K562 (cell line): ENCODE results near the gene COL10A1. TPM values are rescaled to one million over a fixed set of nuclear protein-coding genes. Genes with fewer than 3 reads are reported as not detected.

ENCODE experiments used
- HNRNPK ChIP-seq: fragments of 200-400 bp; formaldehyde crosslinking; IDR thresholded peaks from one replicate; pipeline ENCODE4 v1.6.1; 2018; ENCODE audit warnings: mild to moderate bottlenecking, low read depth, low read length; ENCODE audit not compliant: poor library complexity, severe bottlenecking
- polyA plus RNA-seq, 8 experiments: library from polyadenylated mRNA; depleted of rRNA in 4 of 8; stranded (reverse) in 5 of 8; unstranded in 3 of 8; fragments of >200 nt; fragmentation: Nextera tagmentation in 2 of 8; fragmentation: Illumina TruSeq in 1 of 8; extraction: Ambion mirVana in 2 of 8; extraction: Trizol in 1 of 8; gene quantifications; 2 replicates each; pipeline versions ENCODE4 v1.2.1 to v1.2.3, GENCODE V29; 2011 to 2014; ENCODE audit warnings: inconsistent platforms in 1 of 8, missing spikeins in 1 of 8
- total RNA-seq, 7 experiments: library from RNA; depleted of rRNA in 6 of 7; stranded (reverse); fragments of >200 nt in 6 of 7; fragmentation: Illumina TruSeq in 2 of 7; extraction: Trizol in 2 of 7; gene quantifications; 2 replicates each; pipeline versions ENCODE4 v1.2.1 to v1.2.3, GENCODE V29; 2011 to 2021; ENCODE audit warnings: low replicate concordance in 1 of 7
- TF ChIP-seq, protein P1 (sequence below): fragments of 450-650 bp; formaldehyde crosslinking; IDR thresholded peaks from 2 replicates; pipeline ENCODE4 v1.4.0; 2020; ENCODE audit warnings: mild to moderate bottlenecking, moderate library complexity
- TF ChIP-seq, protein P2 (sequence below): fragments of 250-450 bp; sonication (Bioruptor Pico); IDR thresholded peaks from 2 replicates; pipeline ENCODE4 v1.8.0; 2022; ENCODE audit warnings: inconsistent platforms, mild to moderate bottlenecking, moderate library complexity, borderline replicate concordance
- TF ChIP-seq, protein P3 (sequence below), 3 experiments: IDR thresholded peaks in 2 of 3; conservative IDR thresholded peaks in 1 of 3; 2 replicates each; pipeline ENCODE4 v1.5.1; 2011 to 2012; ENCODE audit warnings: low read length in 3 of 3, mild to moderate bottlenecking in 3 of 3, control low read depth in 2 of 3, improper control_type of control experiment in 1 of 3, inconsistent platforms in 1 of 3, low read depth in 1 of 3, mixed read lengths in 1 of 3, moderate library complexity in 1 of 3; ENCODE audit not compliant: insufficient read depth in 2 of 3
- TF ChIP-seq, protein P4 (sequence below): sonication (generic); formaldehyde crosslinking; IDR thresholded peaks from 2 replicates; pipeline ENCODE4 v1.4.0; 2020; ENCODE audit warnings: mild to moderate bottlenecking, missing genetic modification reagents
- TF ChIP-seq, protein P5 (sequence below): fragments of 250-450 bp; sonication (Bioruptor Pico); IDR thresholded peaks from 2 replicates; pipeline ENCODE4 v1.5.0; 2021; ENCODE audit warnings: mild to moderate bottlenecking, moderate library complexity
- TF ChIP-seq, protein P6 (sequence below), 2 experiments: fragments of 450-650 bp; IDR thresholded peaks; 2 replicates each; pipeline ENCODE4 v1.6.1; 2018; ENCODE audit warnings: mild to moderate bottlenecking in 2 of 2, low read depth in 1 of 2; ENCODE audit not compliant: partially characterized antibody in 2 of 2

COL10A1 gene
- total and polyA plus RNA-seq, 9 of the 15 experiments (the other 6 are each of a cell fraction or from before 2014, with no cell fraction given), result 0.06 to 0.08 TPM; not detected in 7

DNA sequence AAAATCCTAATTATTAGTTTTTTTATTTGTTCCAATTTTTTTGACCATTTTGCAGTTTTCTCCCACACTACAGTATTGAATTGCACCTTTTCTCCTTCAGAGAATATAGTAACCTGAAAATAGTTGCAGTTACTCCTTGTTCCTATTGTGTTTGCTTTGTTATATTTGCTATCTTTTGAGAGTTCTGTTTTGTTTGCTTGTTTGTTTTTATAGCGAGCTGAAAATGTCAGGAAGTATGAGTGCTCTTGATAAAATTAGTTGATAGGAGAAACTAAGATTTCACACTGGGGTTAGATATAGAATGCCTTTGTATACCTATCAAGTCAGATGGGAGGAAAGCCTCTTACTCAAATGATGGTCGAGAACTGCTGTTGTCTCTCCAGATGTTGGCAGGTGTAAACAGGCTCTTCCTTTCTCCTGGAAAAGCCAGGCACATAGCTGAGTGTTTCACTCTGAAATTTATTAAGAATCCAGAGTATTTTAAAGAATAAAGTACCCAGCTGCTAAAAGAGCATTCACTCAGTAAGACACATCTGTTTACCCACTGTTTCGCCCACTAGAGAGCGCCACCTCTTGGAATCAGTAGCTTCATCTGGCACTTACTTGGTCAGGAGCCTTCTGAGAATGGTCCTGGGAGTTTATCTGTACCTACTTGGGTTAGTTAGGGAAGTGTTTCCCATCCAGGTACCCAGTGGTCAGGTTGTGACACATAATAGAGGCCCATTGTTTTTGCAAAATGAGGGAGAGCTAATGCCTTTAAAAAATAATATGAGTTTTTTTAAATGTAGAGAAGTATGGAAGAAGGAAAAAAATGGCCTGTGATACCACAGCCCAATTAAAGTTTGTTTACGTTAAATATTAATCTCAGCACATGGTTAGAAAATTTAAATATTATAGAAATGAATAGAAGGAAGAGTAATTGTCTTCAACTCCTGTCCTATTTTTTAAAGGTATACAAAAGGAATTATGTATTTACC, 14.1 kb downstream of the COL10A1 start (continued):
- TF ChIP-seq, protein P1, sequence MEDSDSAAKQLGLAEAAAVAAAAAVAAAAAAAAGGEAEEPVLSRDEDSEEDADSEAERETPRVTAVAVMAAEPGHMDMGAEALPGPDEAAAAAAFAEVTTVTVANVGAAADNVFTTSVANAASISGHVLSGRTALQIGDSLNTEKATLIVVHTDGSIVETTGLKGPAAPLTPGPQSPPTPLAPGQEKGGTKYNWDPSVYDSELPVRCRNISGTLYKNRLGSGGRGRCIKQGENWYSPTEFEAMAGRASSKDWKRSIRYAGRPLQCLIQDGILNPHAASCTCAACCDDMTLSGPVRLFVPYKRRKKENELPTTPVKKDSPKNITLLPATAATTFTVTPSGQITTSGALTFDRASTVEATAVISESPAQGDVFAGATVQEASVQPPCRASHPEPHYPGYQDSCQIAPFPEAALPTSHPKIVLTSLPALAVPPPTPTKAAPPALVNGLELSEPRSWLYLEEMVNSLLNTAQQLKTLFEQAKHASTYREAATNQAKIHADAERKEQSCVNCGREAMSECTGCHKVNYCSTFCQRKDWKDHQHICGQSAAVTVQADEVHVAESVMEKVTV (CRISPR knock-in tag), result peak; percentile 24; the same call in 1 of the 2 replicates
- TF ChIP-seq, protein P2, sequence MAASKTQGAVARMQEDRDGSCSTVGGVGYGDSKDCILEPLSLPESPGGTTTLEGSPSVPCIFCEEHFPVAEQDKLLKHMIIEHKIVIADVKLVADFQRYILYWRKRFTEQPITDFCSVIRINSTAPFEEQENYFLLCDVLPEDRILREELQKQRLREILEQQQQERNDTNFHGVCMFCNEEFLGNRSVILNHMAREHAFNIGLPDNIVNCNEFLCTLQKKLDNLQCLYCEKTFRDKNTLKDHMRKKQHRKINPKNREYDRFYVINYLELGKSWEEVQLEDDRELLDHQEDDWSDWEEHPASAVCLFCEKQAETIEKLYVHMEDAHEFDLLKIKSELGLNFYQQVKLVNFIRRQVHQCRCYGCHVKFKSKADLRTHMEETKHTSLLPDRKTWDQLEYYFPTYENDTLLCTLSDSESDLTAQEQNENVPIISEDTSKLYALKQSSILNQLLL (CRISPR knock-in tag), result no peak
- TF ChIP-seq, protein P3, sequence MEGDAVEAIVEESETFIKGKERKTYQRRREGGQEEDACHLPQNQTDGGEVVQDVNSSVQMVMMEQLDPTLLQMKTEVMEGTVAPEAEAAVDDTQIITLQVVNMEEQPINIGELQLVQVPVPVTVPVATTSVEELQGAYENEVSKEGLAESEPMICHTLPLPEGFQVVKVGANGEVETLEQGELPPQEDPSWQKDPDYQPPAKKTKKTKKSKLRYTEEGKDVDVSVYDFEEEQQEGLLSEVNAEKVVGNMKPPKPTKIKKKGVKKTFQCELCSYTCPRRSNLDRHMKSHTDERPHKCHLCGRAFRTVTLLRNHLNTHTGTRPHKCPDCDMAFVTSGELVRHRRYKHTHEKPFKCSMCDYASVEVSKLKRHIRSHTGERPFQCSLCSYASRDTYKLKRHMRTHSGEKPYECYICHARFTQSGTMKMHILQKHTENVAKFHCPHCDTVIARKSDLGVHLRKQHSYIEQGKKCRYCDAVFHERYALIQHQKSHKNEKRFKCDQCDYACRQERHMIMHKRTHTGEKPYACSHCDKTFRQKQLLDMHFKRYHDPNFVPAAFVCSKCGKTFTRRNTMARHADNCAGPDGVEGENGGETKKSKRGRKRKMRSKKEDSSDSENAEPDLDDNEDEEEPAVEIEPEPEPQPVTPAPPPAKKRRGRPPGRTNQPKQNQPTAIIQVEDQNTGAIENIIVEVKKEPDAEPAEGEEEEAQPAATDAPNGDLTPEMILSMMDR (IDR thresholded peaks at IDR 0.05 in 2 of 3, conservative IDR thresholded peaks at IDR 0.05 in 1 of 3; ENCODE audit: insufficient read depth in 2 of 3, low read depth in 1 of 3, low read length in 3 of 3), result peak; percentile 56 to 69 (median 68)
- TF ChIP-seq, protein P4, sequence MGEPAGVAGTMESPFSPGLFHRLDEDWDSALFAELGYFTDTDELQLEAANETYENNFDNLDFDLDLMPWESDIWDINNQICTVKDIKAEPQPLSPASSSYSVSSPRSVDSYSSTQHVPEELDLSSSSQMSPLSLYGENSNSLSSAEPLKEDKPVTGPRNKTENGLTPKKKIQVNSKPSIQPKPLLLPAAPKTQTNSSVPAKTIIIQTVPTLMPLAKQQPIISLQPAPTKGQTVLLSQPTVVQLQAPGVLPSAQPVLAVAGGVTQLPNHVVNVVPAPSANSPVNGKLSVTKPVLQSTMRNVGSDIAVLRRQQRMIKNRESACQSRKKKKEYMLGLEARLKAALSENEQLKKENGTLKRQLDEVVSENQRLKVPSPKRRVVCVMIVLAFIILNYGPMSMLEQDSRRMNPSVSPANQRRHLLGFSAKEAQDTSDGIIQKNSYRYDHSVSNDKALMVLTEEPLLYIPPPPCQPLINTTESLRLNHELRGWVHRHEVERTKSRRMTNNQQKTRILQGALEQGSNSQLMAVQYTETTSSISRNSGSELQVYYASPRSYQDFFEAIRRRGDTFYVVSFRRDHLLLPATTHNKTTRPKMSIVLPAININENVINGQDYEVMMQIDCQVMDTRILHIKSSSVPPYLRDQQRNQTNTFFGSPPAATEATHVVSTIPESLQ (CRISPR knock-in tag), result no peak
- TF ChIP-seq, protein P5, sequence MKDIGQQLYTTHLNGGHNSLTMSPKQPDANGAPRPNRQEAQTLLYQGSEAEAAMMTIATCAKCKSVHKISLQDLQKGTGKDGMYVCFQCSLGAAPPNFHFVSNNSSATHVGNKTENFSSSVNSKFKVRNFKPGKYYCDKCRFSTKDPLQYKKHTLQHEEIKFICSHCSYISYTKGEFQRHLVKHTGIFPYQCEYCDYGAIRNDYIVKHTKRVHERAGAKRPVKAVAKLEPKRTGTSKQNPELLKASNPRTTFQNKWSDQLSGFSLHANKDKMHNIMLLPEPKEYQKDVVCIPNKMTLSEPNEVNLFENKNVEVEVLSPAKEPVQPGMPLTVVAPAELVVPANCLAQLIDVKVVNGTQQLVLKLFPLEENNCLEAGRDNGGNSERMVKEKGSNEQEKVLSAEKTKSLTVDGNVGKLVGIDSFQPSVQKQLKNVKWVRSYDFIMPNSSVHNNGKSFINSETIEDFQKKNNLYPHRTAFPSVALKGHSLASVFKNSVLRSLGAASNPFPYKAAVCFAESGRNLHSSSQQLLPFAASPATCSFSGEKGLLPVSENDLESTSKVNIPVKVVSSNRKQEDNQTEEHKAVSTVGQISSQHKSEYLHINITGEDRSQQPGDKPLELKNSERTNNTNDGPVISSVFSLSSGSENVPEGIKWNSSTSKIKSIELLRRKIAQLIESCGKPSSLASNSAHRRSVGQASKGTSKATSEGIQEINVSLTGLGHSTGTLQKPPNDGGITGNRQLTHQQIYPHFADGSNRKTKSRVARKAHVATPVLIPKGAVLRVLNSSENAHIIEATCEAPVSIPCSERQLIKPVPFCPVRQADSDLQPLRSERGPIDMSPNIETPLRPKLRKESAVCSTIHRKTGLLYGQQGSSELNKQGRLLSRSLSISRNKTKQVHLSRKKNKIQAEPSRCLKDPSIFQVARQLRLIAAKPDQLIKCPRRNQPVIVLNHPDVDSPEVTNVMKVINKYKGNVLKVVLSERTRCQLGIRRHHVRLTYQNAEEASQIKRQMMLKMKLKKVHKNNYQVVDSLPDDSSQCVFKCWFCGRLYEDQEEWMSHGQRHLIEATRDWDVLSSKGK (CRISPR knock-in tag), result no peak
- TF ChIP-seq HNRNPK, result no peak
- TF ChIP-seq, protein P6, sequence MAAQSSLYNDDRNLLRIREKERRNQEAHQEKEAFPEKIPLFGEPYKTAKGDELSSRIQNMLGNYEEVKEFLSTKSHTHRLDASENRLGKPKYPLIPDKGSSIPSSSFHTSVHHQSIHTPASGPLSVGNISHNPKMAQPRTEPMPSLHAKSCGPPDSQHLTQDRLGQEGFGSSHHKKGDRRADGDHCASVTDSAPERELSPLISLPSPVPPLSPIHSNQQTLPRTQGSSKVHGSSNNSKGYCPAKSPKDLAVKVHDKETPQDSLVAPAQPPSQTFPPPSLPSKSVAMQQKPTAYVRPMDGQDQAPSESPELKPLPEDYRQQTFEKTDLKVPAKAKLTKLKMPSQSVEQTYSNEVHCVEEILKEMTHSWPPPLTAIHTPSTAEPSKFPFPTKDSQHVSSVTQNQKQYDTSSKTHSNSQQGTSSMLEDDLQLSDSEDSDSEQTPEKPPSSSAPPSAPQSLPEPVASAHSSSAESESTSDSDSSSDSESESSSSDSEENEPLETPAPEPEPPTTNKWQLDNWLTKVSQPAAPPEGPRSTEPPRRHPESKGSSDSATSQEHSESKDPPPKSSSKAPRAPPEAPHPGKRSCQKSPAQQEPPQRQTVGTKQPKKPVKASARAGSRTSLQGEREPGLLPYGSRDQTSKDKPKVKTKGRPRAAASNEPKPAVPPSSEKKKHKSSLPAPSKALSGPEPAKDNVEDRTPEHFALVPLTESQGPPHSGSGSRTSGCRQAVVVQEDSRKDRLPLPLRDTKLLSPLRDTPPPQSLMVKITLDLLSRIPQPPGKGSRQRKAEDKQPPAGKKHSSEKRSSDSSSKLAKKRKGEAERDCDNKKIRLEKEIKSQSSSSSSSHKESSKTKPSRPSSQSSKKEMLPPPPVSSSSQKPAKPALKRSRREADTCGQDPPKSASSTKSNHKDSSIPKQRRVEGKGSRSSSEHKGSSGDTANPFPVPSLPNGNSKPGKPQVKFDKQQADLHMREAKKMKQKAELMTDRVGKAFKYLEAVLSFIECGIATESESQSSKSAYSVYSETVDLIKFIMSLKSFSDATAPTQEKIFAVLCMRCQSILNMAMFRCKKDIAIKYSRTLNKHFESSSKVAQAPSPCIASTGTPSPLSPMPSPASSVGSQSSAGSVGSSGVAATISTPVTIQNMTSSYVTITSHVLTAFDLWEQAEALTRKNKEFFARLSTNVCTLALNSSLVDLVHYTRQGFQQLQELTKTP (IDR thresholded peaks at IDR 0.05; ENCODE audit: low read depth in 1 of 2, partially characterized antibody in 2 of 2), result no peak
